Measurements from ENCODE around the gene ANTXR1.
"Not testable (repeated sequence)": the region's sequence is repeated elsewhere in the genome, so short reads cannot be mapped to it uniquely, and the experiment has no call there.

ANTXR1 gene

GRCh38 chr2:69248232-69248631 lies 235.3 kb downstream of the ANTXR1 start:
- no peak for TF ChIP-seq CTCF (conservative IDR thresholded peaks at IDR 0.05; ENCODE audit: low read depth, low read length)
- H3K4me3 ChIP-seq (ENCODE audit: low read length) = no peak overlapping the region

GRCh38 chr2:69250981-69251380 lies 238.0 kb downstream of the ANTXR1 start:
- no peak overlapping the region for H3K4me3 ChIP-seq (ENCODE audit: low read length)

More at GRCh38 chr2:69248232-69248631, 235.3 kb downstream of the ANTXR1 start:
- no peak for DNase-seq (ENCODE audit: low read depth)

GRCh38 chr2:69251943-69252342 lies 239.0 kb downstream of the ANTXR1 start:
- DNase-seq (ENCODE audit: low read depth) = no peak
- TF ChIP-seq CTCF (conservative IDR thresholded peaks at IDR 0.05; ENCODE audit: low read depth, low read length) = no peak
- H3K4me3 ChIP-seq (ENCODE audit: low read length) = no peak overlapping the region

More at GRCh38 chr2:69250981-69251380, 238.0 kb downstream of the ANTXR1 start:
- no peak for DNase-seq (ENCODE audit: low read depth)
- no peak for TF ChIP-seq CTCF (conservative IDR thresholded peaks at IDR 0.05; ENCODE audit: low read depth, low read length)

GRCh38 chr2:69253112-69253511 lies 240.1 kb downstream of the ANTXR1 start:
- no peak overlapping the region for H3K4me3 ChIP-seq (ENCODE audit: low read length)
- peak; percentile 81 for DNase-seq (ENCODE audit: low read depth)
- TF ChIP-seq CTCF (conservative IDR thresholded peaks at IDR 0.05; ENCODE audit: low read depth, low read length) = no peak

- no peak for TF ChIP-seq CTCF (conservative IDR thresholded peaks at IDR 0.05; ENCODE audit: low read depth, low read length)
- peak; percentile 100 for DNase-seq (ENCODE audit: low read depth)
- H3K4me3 ChIP-seq (ENCODE audit: low read length) = no peak overlapping the region
Measured at GRCh38 chr2:69253611-69254301, 240.8 kb downstream of the ANTXR1 start.

GRCh38 chr2:69255760-69256159 lies 242.8 kb downstream of the ANTXR1 start:
- no peak overlapping the region for H3K4me3 ChIP-seq (ENCODE audit: low read length)
- no peak for TF ChIP-seq CTCF (conservative IDR thresholded peaks at IDR 0.05; ENCODE audit: low read depth, low read length)
- no peak for DNase-seq (ENCODE audit: low read depth)

GRCh38 chr2:69259994-69260591 lies 247.1 kb downstream of the ANTXR1 start:
- not testable (repeated sequence) for DNase-seq (ENCODE audit: low read depth)

More at GRCh38 chr2:69259994-69260591, 247.1 kb downstream of the ANTXR1 start:
- not testable (repeated sequence) for H3K4me3 ChIP-seq (ENCODE audit: low read length)

All from retinal pigment epithelial cell (primary cell).